Amniotic epithelial cell (primary cell): ENCODE measurements around the gene GLIS1.
"Not testable (repeated sequence)": the region's sequence is repeated elsewhere in the genome, so short reads cannot be mapped to it uniquely, and the experiment has no call there.

Experiments used
- DNase-seq: peaks from one replicate; pipeline ENCODE4 v3.0.0-alpha.2; 2010; ENCODE audit warnings: low read depth

GLIS1 gene

DNA sequence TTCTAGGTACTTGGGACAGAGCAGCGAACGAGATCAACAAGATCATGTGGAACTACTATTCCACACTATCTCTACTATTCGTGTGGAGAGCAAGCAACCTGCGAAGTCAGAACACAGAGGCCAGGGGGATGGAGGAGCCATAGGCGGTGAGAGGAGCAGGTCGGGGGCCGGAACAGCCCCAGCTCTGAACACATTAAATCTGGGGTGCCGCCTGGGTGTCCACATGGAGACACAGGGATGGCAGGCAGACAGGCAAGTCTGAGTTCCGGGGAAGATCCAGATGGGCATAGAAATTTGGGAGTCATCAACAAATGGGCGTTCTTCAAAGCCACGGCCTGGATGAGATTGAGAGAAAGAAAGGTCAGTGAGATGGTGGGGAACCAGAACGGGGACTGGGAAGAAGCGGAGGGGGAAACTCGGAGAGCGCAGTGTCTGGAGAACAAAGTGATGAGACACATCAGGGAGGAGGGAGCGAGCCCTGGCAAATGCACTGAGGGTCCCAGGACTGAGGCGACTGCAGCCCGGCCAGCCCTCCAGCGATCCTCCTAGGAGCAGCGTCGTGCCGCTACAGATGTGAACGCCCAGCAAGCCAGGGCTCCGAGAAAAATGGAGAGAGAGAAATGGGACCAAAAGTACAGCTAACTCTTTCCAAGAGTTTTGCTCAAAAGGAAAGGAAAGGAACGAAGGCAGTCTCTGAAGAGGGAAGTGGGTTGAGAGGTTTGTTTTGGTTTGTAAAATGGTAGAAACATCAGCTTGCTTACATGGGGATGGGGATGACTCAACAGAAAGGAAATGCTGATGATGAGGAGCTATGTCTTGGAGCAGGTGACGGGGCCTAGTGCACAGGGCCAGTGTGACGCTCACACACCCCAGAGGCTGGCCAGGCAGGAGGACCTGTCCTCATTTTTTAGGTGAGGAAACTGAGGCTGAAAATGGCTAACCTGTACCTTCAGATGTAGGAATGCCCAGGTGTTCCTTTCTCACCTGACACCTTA, 84.5 kb downstream of the GLIS1 start:
- DNase-seq: no peak

DNA sequence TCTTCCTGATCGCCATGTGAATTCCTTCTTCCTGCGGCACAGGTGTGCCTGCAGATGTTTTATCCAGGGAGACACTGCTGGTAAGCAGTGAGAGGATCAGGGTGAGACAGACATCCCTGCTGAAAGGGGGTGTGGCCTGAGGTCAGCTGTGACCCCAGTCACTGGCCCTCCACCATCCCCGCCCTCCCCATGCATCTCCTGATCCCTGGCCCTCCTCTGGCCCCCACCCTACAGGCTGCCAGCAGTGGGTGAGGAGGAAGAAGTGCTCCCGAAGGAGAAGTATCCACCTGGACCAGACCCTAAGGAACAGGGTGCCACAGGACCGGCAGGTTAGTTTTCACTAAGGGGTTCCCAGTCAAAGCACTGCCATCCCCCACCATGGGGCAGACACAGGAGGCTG, 85.3 kb downstream of the GLIS1 start:
- no peak for DNase-seq

DNA sequence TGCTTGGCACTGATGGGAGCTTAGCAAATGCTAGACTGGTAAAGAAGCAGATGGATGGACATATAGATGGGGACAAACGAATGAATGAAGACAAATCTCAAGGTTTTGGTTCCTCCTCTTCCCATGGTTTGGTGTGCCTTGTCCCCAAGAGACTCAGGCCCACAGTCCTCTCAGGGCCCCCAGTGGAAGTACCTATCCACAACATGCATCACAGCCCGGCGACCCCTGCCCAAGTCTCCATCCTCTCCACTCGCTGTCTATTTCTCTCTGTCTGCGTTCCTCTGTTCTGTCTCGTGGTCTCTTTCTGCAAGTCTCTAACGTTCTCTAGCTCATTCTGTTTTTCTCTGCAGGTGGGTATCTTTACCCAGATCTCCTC, 85.8 kb downstream of the GLIS1 start:
- no peak for DNase-seq

DNA sequence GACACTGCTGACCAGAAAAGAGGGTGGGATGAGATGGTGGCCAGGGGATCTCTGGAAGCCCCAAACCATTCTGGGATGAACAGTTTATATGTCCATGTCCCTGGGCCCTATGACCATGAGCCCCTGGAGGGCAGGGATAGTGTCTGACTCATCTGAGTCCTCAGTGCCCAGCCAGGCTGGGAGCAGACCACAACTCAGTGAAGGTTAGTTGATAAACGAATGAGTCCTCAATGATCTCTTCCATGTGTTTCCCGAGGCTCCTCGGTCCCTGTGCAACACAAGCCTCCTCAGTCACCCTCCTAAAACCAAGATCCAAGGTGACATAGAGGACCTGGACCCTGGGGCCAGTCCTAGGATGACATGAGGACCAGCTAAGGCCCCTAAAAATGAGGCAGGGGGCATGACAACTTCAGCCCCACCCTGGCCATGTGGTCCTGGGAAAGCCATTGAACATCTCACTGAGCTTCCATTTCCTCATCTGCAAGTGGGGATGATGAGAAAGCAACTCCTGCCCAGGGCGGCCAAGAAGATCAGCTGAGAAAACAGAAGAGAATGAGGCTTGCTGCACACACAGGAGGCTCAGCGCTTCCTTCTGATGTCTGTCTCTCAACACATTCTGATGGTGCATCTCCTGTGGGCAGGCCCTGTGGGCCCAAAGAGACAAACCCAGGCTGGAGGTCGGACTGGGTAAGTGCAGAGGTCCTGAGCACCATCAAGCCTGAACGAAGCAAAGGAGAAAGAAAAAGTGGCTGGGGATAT, 86.3 kb downstream of the GLIS1 start:
- no peak for DNase-seq

DNA sequence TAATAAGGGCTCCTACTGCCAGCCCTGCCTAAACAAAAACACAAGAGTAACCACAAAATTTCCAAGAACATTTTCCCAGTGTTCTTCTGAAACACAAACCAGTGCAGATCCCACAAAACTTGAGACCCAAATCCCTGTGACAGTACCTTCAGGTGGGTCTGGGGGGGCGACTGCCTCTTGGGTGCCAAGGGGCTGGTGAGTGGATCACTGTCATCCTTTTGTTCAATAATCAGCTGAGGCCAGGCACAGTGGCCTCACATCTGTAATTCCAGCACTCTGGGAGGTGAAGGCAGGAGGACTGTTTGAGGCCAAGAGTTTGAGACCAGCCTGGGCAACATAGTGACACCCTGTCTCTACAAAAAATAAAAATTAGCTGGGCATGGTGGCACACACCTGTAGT, 87.6 kb downstream of the GLIS1 start:
- DNase-seq: no peak

DNA sequence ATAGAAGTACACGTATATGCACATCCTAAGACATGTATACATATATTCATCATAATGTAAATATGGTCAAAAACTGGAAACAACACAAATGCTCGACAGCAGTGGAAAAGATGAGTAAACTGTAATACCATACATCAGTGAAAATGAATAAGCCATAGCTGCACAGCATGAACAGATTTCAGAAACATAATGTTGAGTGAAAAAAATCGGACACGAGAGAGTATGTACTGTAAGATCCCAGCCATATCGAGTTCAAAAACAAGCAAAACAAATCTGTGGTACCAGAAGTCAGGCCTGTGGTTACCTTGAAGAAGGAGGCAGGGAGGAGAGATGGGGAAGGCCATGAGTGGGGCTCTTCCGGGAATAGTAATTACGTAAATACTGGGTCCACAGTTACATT, 90.4 kb downstream of the GLIS1 start:
- no peak for DNase-seq

DNA sequence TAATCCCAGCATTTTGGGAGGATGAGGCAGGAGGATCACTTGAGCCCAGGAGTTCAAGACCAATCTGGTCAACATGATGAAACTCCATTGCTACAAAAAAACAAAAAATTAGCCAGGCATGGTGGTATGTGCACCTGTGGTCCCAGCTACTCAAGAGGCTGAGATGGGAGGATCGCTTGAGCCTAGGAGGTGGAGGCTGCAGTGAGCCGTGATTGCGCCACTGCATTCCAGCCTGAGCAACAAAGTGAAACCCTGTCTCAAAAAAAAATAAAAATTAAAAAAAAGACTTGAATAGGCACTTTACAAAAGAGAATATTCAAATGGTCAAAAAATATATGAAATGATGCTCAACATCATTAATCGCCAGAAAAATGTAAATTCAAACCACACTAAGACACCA, 91.0 kb downstream of the GLIS1 start:
- DNase-seq: not testable (repeated sequence)

DNA sequence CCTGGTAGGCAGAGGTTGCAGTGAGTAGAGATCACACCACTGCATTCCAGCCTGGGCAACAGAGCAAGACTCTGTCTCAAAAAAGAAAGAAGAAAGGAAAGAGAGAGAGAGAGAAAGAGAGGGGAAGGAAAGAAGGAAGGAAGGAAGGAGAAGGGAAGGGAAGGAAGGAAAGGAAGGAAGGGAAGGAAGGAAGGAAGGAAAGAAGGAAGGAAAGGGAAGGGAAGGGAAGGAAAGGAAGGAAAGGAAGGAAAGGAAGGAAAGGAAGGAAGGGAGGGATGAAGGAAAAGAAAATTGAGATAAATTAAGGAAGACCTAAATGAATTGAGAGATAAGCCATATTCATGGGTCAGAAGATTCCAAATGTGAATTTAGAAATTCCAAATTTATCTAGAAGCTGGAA, 92.2 kb downstream of the GLIS1 start:
- DNase-seq: no peak

DNA sequence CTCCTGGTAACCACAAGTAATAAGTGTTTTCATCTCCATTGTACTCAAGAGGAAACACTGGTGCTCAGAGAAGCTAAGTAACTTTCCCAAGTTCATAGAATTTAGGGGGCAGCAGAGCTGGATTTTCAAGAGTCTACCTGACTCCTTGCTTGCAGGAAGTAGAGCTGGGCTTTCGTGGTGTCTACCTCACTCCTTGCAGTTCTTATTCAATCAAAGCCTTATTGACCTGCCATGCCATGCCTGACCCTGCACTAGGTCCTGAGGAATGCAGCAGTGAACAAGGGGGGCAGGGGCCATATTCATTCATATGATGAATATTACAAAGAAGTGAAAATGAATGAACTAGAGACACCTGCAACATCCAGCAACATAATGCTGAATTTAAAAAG, 93.3 kb downstream of the GLIS1 start:
- no peak for DNase-seq

DNA sequence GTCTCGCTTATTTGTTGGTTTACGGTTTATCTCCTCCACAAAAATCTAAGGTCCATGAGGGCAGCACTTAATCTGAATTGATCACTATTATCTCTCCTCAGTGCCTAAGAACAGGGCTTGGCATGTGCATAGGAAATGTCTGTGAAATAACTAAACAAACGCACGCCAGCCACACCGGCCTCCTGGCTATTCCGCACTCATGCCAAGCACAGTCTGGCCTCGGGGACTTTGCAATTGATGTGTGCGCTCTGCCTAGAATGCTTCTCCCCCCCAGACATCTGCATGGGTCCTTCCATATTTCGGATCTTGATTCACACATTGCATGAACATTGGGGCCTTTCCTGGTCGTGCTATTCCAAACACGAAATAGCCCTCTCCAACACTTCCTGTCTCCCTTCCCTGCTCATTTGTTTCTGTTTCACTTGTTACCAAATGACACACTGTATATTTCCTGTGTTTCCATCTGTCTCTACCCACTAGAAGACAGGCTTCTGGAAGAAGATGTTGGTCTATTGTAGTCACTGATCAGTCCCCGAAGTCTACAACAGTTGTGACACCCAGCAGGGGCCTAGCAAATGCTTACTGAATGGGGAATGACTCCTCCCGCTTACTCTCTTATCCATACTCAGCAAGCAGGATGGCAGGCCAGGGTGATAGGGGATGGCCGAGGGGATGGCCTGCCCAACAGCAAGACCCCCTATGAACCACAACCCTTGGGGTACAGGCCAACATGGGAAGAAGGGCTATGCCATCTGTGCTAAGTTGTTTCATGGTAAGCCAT, 93.9 kb downstream of the GLIS1 start:
- DNase-seq: no peak

DNA sequence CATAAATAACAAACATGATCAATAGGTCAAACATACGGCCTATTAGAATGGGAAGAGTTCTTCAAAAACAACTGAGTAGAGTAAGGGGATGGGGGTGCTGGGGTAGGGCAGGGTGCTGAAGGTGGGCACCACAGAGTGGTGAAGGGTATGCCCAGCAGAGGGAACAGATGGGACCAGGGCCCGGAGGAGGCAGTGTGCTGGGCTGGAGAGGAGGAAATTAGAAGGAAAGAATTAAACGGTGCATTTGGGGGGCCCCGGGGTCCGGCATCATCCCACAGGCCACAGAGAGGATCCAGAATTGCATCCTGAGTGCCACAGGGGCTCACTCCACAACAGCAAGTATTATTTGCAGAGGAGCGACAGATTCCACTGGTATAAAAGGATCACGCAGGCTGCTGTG, 94.5 kb downstream of the GLIS1 start:
- no peak for DNase-seq

DNA sequence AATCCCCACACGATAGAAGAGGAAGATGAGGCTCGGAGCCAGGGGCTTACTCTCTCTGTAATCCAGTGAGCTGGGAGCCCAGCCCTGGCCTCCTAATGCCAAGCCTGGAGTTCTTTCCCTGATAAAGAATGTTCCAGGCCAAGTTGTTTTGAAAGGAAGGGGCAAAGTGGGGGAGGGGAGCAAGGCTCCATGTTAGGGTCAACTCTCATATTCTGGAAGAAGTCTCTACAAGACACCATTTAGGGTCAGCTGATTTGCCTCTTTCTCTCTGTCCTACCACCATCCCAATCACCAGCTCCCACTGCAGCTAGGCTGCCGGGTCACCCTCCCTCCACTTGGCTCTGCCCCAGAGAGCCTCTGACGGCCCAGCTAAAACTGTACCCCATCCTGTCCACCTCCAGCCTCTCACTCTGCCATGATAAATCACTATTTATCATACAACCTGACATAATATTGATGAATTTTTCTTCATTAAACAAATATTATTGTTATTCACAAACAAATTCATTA, 95.0 kb downstream of the GLIS1 start:
- DNase-seq: no peak

DNA sequence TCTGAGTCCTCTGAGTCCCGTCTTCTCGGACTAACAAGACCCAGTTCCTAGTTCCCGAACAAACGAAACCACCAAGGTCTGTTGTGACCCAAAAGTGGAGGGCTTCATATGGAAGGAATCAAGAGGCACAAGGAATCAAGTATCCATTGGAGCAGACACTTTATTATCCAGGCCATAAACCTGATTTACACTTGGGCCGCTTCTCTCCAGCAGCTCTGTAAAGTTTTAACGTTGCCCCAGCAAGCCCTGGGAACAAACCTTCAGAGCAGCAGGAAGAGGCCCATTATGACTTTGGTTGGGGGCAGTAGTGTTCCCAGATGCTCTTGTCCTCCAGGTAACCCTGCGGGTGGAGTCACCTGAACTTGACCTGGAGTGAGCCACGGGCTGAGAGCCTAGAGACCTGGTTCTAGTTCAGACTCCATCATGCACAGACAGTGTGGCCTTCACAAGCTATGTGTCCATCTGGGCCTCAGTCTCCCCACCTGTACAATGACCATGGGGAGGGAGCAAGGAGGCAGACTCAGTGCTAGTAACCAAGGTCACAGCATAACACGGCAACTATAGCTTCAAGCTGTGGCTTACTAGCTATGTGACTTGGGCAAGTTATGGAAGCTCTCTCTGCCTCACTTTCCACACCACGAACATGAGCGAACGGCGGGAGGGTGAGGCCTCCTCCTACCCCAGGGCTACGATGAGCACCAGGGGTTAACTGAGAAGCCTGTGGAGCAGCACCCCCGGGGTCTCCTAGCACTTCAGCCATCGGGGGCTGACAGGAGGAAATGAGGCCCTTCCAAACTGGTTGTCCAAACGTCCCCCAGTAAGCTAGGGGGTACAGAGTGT, 95.7 kb downstream of the GLIS1 start:
- DNase-seq: no peak

DNA sequence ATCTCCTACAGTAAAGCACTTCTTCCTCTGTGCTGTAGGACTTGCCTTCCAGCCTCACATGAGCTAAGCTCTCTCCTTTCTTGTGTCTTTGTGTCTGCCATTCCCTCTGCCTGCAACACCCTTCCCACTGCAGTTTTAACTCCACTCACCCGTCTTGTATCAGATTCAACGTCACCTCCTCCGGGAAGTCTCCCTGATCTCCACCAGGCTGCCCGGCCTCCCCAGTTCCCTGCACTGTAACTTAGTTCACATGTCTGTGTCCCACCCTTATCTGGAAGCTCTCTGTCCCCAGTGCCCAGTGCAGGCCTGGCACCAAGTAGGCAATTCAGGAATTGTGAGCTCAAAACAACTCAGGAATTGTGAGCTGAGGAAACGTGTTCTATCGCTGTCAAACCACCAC, 96.4 kb downstream of the GLIS1 start:
- no peak for DNase-seq

DNA sequence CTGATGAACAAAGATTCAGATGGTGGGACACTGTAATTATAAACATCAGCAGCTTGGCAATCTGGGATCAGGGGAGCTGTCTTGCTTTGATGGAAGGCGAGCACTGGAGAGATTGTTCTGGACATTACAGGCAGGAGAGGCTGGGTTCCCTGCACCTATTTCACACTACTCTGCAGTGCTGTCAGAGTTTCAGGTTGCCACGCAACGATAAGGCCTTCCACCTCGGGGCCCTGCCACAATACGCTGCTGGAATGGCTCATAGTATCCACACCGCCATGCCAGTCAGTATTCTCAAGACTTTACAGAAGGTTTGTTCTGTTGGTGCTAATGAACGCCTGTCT, 96.8 kb downstream of the GLIS1 start:
- DNase-seq: no peak

DNA sequence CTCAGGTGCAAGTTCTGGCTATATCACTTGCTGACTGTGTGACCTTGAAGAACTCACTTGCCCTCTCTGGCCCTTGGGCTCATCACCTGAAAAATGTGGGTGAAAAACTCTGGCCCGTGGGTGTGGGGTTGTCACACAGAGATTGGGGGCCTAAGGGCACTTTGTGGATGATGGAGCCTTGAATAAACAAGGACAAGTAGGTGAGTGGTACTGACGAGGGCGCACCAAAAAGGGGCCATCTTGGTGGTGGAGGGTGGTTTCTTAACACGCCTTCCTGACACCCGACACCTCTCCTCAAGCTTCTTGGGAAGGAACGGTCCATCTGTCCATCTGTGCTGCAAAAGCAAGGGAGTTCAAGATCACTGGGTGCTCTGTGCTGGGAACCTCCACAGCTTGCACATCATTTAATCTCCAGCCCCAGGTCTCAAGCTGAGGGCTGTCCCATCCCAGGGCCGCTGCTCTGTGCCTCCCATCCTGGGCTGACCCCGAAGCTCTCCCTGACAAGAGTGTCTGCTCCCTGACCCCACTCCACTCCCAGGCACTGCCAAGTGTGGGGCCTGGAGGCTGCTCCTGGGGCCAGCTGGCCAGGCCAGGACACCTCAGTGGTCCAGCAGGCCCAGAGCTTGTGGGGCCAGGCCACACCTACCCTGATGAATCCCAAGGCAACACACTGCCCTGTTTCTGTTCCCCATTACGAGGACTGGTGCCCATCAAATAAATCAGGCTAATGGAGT, 97.3 kb downstream of the GLIS1 start:
- no peak for DNase-seq

DNA sequence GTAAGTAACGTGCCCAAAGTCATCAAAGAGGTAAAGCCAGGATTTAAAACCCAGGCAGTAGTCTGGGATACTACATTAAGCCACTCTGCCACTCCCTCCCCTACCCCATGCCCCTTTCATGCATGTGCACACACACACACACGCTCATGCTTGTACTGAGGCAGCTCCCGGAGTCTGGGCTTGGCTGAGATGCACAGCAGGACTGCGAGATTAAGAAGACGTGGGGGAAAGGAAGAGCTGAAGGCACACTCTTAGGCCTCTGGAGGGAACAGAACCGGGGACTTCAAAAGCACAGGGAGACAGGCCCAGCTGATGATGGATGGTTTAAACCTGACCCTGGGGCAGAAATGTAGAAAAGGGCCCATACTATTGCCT, 98.3 kb downstream of the GLIS1 start:
- no peak for DNase-seq

DNA sequence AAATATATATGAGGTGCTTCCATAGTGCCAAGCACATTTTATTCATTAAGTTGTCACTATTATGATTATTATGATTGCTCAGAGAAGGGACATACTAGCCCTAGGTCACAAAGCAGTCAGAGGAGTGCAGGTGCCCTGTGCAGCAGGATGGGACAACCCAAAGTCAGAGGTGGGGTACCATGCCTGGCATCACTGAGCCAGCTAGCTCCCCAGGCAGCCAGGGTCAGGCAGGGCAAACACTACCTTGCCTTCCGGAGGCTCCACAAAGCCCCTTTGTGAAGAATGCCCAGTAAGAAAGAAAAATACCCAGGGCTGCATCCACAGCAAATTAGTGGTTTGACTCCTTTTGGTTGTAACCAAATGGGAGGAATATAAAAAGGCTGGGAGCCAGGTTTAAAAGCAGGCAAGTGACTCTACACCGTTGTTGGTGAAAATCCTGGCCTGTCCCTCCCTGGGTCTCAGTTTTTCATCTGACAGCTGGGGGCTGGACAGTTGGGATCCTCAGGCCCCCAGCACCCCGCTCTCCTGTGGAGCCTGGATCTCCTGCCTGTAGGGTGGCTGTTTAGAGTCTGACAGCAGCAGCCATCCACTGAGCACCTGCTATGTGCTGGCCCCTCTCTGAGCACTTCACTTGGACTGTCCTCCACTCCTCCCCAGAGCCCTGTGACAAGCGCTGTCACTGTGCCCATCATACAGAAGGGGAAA, 98.8 kb downstream of the GLIS1 start:
- DNase-seq: no peak

DNA sequence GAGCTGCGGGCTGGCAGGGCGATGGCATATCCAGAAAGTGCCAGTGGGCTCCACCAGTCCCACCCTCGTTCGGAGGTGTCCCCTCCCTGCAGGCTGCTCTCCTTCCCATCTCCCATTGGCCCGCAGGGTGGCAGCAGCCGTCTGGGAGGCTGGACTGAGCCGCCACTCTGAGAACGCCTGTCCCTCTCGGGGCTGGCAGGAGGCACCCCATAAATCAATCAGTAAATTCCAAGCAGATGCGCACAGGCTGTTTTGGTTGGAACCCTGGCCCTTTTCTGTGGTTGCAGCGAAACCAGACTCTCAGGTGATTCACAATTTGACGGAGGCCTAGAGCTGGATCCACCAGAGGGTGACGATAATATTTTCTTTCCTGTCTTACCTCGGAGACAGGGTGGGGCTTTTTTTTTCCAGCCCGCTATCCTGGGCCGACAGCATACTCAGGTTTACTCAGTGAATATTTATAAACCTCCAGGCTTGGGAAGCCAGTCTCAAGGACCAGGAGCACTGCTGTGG, 99.7 kb downstream of the GLIS1 start:
- DNase-seq: peak; percentile 20
